ENCODE data around the gene SLC27A4. TPM values are rescaled to one million over a fixed set of nuclear protein-coding genes. Genes with fewer than 3 reads are reported as not detected.
A peak's percentile ranks its signal among the peaks of the same experiment; 100 is the strongest.

The SLC27A4 gene
- total RNA-seq, 2 experiments from 2014 or later: 10.5 to 11.2 TPM

- TF ChIP-seq, protein P1, sequence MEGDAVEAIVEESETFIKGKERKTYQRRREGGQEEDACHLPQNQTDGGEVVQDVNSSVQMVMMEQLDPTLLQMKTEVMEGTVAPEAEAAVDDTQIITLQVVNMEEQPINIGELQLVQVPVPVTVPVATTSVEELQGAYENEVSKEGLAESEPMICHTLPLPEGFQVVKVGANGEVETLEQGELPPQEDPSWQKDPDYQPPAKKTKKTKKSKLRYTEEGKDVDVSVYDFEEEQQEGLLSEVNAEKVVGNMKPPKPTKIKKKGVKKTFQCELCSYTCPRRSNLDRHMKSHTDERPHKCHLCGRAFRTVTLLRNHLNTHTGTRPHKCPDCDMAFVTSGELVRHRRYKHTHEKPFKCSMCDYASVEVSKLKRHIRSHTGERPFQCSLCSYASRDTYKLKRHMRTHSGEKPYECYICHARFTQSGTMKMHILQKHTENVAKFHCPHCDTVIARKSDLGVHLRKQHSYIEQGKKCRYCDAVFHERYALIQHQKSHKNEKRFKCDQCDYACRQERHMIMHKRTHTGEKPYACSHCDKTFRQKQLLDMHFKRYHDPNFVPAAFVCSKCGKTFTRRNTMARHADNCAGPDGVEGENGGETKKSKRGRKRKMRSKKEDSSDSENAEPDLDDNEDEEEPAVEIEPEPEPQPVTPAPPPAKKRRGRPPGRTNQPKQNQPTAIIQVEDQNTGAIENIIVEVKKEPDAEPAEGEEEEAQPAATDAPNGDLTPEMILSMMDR (IDR thresholded peaks at IDR 0.05): no peak
- intact Hi-C loops (cut with micrococcal nuclease): loop anchor here (5.0 kb wide), 1 partner anchor 51 kb away; no protein-coding TSS in a partner anchor
- no peak overlapping the region for H3K27ac Mint-ChIP-seq
- DNase-seq: no peak
- no peak for ATAC-seq
- H3K4me1 Mint-ChIP-seq (ENCODE audit: low read depth): peaks cover 22% of the 10 kb centered on the region
- peaks cover 1% of the 10 kb centered on the region for H3K27me3 Mint-ChIP-seq
- no peak overlapping the region for H3K4me3 Mint-ChIP-seq
- H3K9me3 Mint-ChIP-seq: no peaks in the 10 kb centered on the region
- no peaks in the 10 kb centered on the region for H3K36me3 Mint-ChIP-seq (ENCODE audit: low read depth)
- CTCF ChIA-PET: interaction anchor here (1.3 to 3.9 kb wide), 6 partner anchors 11 to 157 kb away, joined by 3 to 38 read pairs (median 8); partner anchors contain the start of genes CERCAM, DNM1 and URM1
- POLR2A ChIA-PET: no interaction called here
Observed at GRCh38 chr9:128360826-128361225, 20.5 kb downstream of the SLC27A4 start.

DNA sequence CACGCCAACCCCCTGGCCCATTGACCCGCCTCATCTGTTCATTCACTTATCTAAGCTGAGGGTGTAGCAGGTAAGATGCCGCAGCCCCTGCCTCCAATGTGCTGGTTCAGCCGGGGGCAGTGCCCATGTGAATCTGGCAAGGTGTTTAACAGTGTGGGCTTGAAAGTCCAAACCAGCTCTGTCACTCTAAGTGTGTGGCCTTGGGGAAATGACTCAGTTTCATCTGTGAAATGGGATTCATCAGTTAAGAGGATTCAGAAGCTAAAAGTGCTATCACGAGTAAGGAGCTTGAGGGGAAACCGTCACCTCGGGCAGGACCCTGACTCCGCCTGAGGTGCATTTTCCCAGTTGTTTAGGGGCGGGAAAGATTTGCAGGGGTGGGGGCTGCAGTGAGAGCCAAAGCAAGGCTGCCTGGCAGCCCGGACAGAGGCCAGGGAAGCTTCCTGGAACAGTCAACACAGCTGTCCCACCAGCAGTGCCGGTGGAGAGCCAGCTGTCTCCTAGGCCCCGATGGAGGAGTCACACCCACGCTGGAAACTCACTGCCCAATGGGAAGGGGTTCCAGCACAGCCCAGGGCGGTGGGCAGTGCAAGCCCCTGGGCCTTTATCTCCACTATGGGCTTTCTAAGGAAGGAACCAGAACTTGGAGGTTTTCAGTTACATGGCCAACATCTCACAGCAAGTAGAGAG is 21.1 kb downstream of the SLC27A4 start:
- TF ChIP-seq, protein P1 (IDR thresholded peaks at IDR 0.05): no peak
- Mint-ChIP-seq H3K27ac (peak overlapping the region; percentile 77), H3K4me1 (ENCODE audit: low read depth) (peaks cover 22% of the 10 kb centered on the region), H3K27me3 (peaks cover 1% of the 10 kb centered on the region), H3K36me3 (ENCODE audit: low read depth) (no peaks in the 10 kb centered on the region), H3K9me3 (no peaks in the 10 kb centered on the region), H3K4me3 (peak overlapping the region; percentile 67)
- ChIA-PET CTCF (interaction anchor here (1.1 to 3.9 kb wide), 25 partner anchors 8 to 208 kb away, joined by 3 to 60 read pairs (median 5); partner anchors contain the start of genes CERCAM, DNM1 and URM1), POLR2A (interaction anchor here (0.8 to 1.8 kb wide), 4 partner anchors 10 to 50 kb away, joined by 3 to 12 read pairs (median 4); partner anchors contain the start of gene URM1)
- intact Hi-C loops (cut with micrococcal nuclease): loop anchor here (5.0 kb wide), 1 partner anchor 51 kb away; no protein-coding TSS in a partner anchor
- DNase-seq (no peak), ATAC-seq (peak; percentile 5)

DNA sequence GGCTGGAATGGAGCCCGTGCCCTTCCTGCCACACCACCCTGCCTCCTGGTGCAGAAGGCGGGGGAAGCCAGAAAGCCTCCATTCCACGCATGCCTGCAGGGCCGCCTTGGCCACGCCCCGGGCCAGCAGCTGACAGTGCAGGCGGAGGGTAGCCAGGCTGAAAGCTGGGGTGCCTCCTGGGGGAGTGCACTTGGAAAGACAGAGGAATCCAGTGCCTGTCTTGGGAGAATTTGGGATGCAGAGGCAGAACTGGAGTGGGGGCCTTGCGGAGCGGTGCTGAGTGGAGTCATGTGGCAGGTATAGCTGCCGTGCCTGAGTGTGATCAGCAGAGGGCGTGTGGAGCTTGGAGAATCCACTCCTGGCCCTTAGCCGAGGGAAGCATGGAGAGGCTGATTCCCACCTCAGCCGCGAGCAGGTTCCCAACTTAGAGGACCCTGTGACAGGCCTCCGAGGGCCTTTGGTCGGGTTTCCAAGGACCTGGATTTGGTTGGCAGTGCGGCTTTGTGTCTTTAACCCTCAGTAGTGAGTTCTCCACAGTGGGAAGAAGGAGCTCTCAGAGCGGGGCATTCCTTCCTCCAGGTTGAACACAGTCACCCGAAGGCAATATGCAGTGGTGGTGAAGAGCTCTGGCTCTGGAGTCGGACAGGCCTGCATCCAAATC is 21.8 kb downstream of the SLC27A4 start:
- Mint-ChIP-seq H3K4me1 (ENCODE audit: low read depth) (peaks cover 22% of the 10 kb centered on the region), H3K27ac (peak overlapping the region; percentile 77), H3K36me3 (ENCODE audit: low read depth) (no peaks in the 10 kb centered on the region), H3K4me3 (peak overlapping the region; percentile 67), H3K9me3 (no peaks in the 10 kb centered on the region), H3K27me3 (peaks cover 1% of the 10 kb centered on the region)
- TF ChIP-seq, protein P1 (IDR thresholded peaks at IDR 0.05): peak; percentile 96
- intact Hi-C loops (cut with micrococcal nuclease): loop anchor here (5.0 kb wide), 1 partner anchor 50 kb away; no protein-coding TSS in a partner anchor
- ChIA-PET CTCF (interaction anchor here (0.6 to 3.9 kb wide), 37 partner anchors 9 to 539 kb away, joined by 3 to 60 read pairs (median 4); partner anchors contain the start of genes CERCAM, DNM1, GOLGA2 and SWI5), POLR2A (interaction anchor here (0.6 to 1.8 kb wide), 6 partner anchors 9 to 100 kb away, joined by 3 to 12 read pairs (median 4); partner anchors contain the start of gene URM1)
- DNase-seq: peak; percentile 83
- peak; percentile 91 for ATAC-seq

- CTCF ChIA-PET: interaction anchor here (0.6 to 3.9 kb wide), 37 partner anchors 9 to 539 kb away, joined by 3 to 60 read pairs (median 4); partner anchors contain the start of genes CERCAM, GOLGA2, SWI5 and URM1
- Mint-ChIP-seq H3K36me3 (ENCODE audit: low read depth) (no peaks in the 10 kb centered on the region), H3K4me1 (ENCODE audit: low read depth) (peaks cover 22% of the 10 kb centered on the region), H3K4me3 (no peak overlapping the region), H3K27me3 (peaks cover 1% of the 10 kb centered on the region), H3K27ac (no peak overlapping the region), H3K9me3 (no peaks in the 10 kb centered on the region)
- POLR2A ChIA-PET: interaction anchor here (0.6 to 1.8 kb wide), 6 partner anchors 9 to 99 kb away, joined by 3 to 12 read pairs (median 4); partner anchors contain the start of gene URM1
- no peak for ATAC-seq
- DNase-seq: peak; percentile 21
- intact Hi-C loops (cut with micrococcal nuclease): loop anchor here (5.0 kb wide), 1 partner anchor 50 kb away; no protein-coding TSS in a partner anchor
- TF ChIP-seq, protein P1 (IDR thresholded peaks at IDR 0.05): no peak
Observed at GRCh38 chr9:128362774-128363173, 22.4 kb downstream of the SLC27A4 start.

All from activated CD8-positive, alpha-beta T cell treated with anti-CD3 and anti-CD28 coated beads for 36 hours (primary cell).